Kidney (tissue), 14 donors: Measurements from ENCODE around the gene TEX14. TPM values are rescaled to one million over a fixed set of nuclear protein-coding genes. Genes with fewer than 3 reads are reported as not detected.

ENCODE experiments used
- DNase-seq, 5 donors: peaks; one replicate each; pipeline ENCODE4 v3.0.0-alpha.2; 2013 to 2020
- FAIRE-seq: peaks from 2 replicates; lab custom pipeline; 2012; peaks lifted over from hg19 to GRCh38; lab: Jason Lieb, UNC
- H3K27ac ChIP-seq, 2 donors: one replicate each; pipeline ENCODE4 v1.7.0; 2013; ENCODE audit warnings: low read depth in 2 of 2, low read length in 2 of 2, inconsistent platforms in 1 of 2
- H3K27me3 ChIP-seq: one replicate; pipeline ENCODE4 v1.7.1; 2013; ENCODE audit warnings: low read length, inconsistent platforms; ENCODE audit not compliant: control insufficient read depth, insufficient read depth
- H3K36me3 ChIP-seq, 3 donors: one replicate each; pipeline versions ENCODE4 v1.7.0 to v1.7.1; 2013; ENCODE audit warnings: low read length in 3 of 3, control low read depth in 1 of 3, inconsistent platforms in 1 of 3; ENCODE audit not compliant: insufficient read depth in 3 of 3, control insufficient read depth in 2 of 3
- H3K4me1 ChIP-seq, 3 donors: one replicate each; pipeline versions ENCODE4 v1.7.0 to v1.7.1; 2013; ENCODE audit warnings: low read length in 3 of 3, inconsistent platforms in 1 of 3, low read depth in 1 of 3; ENCODE audit not compliant: control insufficient read depth in 2 of 3, insufficient read depth in 2 of 3
- H3K4me3 ChIP-seq, 3 donors: one replicate each; pipeline versions ENCODE4 v1.7.0 to v1.8.1; 2013; ENCODE audit warnings: low read length in 3 of 3, control low read depth in 1 of 3, inconsistent platforms in 1 of 3
- H3K9ac ChIP-seq, 3 donors: one replicate each; pipeline versions ENCODE4 v1.7.0 to v1.7.1; 2013; ENCODE audit warnings: low read length in 3 of 3, control low read depth in 1 of 3, inconsistent platforms in 1 of 3
- H3K9me3 ChIP-seq, 3 donors: one replicate each; pipeline versions ENCODE4 v1.7.0 to v1.7.1; 2013; ENCODE audit warnings: low read length in 3 of 3, control low read depth in 1 of 3, inconsistent platforms in 1 of 3; ENCODE audit not compliant: control insufficient read depth in 2 of 3, insufficient read depth in 1 of 3
- CTCF ChIP-seq: IDR thresholded peaks from 3 replicates; pipeline ENCODE4 v1.5.1; 2012; ENCODE audit warnings: mild to moderate bottlenecking, moderate library complexity, borderline replicate concordance; ENCODE audit not compliant: insufficient read depth; ENCODE audit errors: extremely low read depth
- intact Hi-C: fragments of 100-400 bp; cut with DNase I; formaldehyde crosslinking; loops from one replicate; pipeline ENCODE4 v1.11.1; 2022
- polyA plus RNA-seq: library from polyadenylated mRNA; stranded (reverse); fragments of 350-450 nt; fragmentation: Illumina TruSeq; extraction: RNeasy Lipid Tissue Mini Kit (QIAGEN cat#74804); gene quantifications from one replicate; pipeline ENCODE4 v1.2.3, GENCODE V29; 2014; ENCODE audit warnings: low read depth, low replicate concordance; ENCODE audit not compliant: insufficient read depth
- total RNA-seq: library from RNA; stranded (reverse); fragmentation: NEBNext Ultra II Directional; extraction: Animal tissue kit (Norgen Biotek cat#: 25700); gene quantifications from one replicate; pipeline ENCODE4 v1.2.1, GENCODE V29; 2021
- donor health status: control.
- donor health status: control.
- donor health status: control.
- donor health status: control.
- donor health status: control.
- donor health status: DM: yes; HTN: yes; CAD: no.
- donor health status: Normal renal cell carcinoma (clear cell type).

Gene TEX14
- total and polyA plus RNA-seq, 2 donors from 2014 or later = 0.09 to 0.22 TPM

- H3K27ac ChIP-seq = peak overlapping the region; percentile 32 to 43
- H3K4me3 ChIP-seq = peak overlapping the region; percentile 30 to 67 (median 51)
- no peak for TF ChIP-seq CTCF
- no peaks in the 10 kb centered on the region for H3K9me3 ChIP-seq
- no peaks in the 10 kb centered on the region for H3K27me3 ChIP-seq
- intact Hi-C loops = no loop called here
- peak overlapping the region in 1 of 3 donors; percentile 49 for H3K9ac ChIP-seq
- peaks cover 0 to 30% (median 0%) of the 10 kb centered on the region in 3 donors for H3K4me1 ChIP-seq
- no peaks in the 10 kb centered on the region for H3K36me3 ChIP-seq
- FAIRE-seq (no peak), DNase-seq (peak in 1 of 5 donors; percentile 59)
These were observed 160.7 kb downstream of the TEX14 start for GRCh38 chr17:58531122-58531521.

- Histone ChIP-seq H3K4me1 (peaks cover 0 to 30% (median 0%) of the 10 kb centered on the region in 3 donors), H3K27ac (no peak overlapping the region), H3K27me3 (no peaks in the 10 kb centered on the region), H3K4me3 (peak overlapping the region in 1 of 3 donors; percentile 67), H3K36me3 (no peaks in the 10 kb centered on the region), H3K9me3 (no peaks in the 10 kb centered on the region), H3K9ac (no peak overlapping the region)
- DNase-seq (peak in 1 of 5 donors; percentile 63), FAIRE-seq (no peak)
- no peak for TF ChIP-seq CTCF
- intact Hi-C loops = no loop called here
These were observed 161.2 kb downstream of the TEX14 start for GRCh38 chr17:58530655-58531054.

- Histone ChIP-seq H3K4me3 (peak overlapping the region in 2 of 3 donors; percentile 35 to 51), H3K27me3 (no peaks in the 10 kb centered on the region), H3K9me3 (no peaks in the 10 kb centered on the region), H3K27ac (peak overlapping the region; percentile 51 to 71), H3K9ac (no peak overlapping the region), H3K4me1 (peaks cover 0 to 34% (median 0%) of the 10 kb centered on the region in 3 donors), H3K36me3 (no peaks in the 10 kb centered on the region)
- intact Hi-C loops = no loop called here
- DNase-seq (peak in 1 of 5 donors; percentile 62), FAIRE-seq (no peak)
- no peak for TF ChIP-seq CTCF
These were observed 162.6 kb downstream of the TEX14 start for GRCh38 chr17:58529275-58529674.

- DNase-seq (peak in 1 of 5 donors; percentile 35), FAIRE-seq (no peak)
- H3K27me3 ChIP-seq = no peaks in the 10 kb centered on the region
- peak overlapping the region in 1 of 3 donors; percentile 23 for H3K9ac ChIP-seq
- peak overlapping the region in 2 of 3 donors; percentile 35 to 51 for H3K4me3 ChIP-seq
- no peaks in the 10 kb centered on the region for H3K9me3 ChIP-seq
- peak overlapping the region in 1 of 2 donors; percentile 71 for H3K27ac ChIP-seq
- H3K36me3 ChIP-seq = no peaks in the 10 kb centered on the region
- no peak for TF ChIP-seq CTCF
- peaks cover 0 to 34% (median 0%) of the 10 kb centered on the region in 3 donors for H3K4me1 ChIP-seq
- intact Hi-C loops = no loop called here
These were observed 163.4 kb downstream of the TEX14 start for GRCh38 chr17:58528443-58528842.
